GM12878 (cell line): Measurements from ENCODE around the gene SPATA3. TPM values are rescaled to one million over a fixed set of nuclear protein-coding genes. Genes with fewer than 3 reads are reported as not detected.

ENCODE experiments used
- ATAC-seq: fragments of 200-7000 bp; cut with Tn5 transposase; 3 replicates; pipeline ENCODE4 v1.9.1; 2020; ENCODE audit warnings: mild to moderate bottlenecking, moderate library complexity
- BruUV-seq: library from RNA; stranded (reverse); fragments of 400-500 nt; replicated peaks from 2 replicates; lab custom pipeline; 2021; lab: Mats Ljungman, UMichigan
- CTCF ChIA-PET: fragments of 300-600 bp; sonication (Branson Sonifier 250); formaldehyde crosslinking; extraction: SDS; loops from one replicate; lab custom pipeline; 2021; ENCODE audit warnings: inconsistent platforms; lab: Yijun Ruan, JAX
- POLR2A ChIA-PET: fragments of 350-600 bp; formaldehyde crosslinking; extraction: SDS; loops from one replicate; lab custom pipeline; 2021; ENCODE audit warnings: inconsistent platforms; lab: Charles Lee
- RAD21 ChIA-PET: fragments of 300-600 bp; sonication (Branson Sonifier 250); formaldehyde crosslinking; loops from one replicate; lab custom pipeline; 2023; ENCODE audit warnings: antibody characterized with exemption; ENCODE audit not compliant: unreplicated experiment; lab: Charles Lee
- SMC1A ChIA-PET: fragments of 300-600 bp; sonication (Branson Sonifier 250); formaldehyde crosslinking; loops from one replicate; lab custom pipeline; 2023; ENCODE audit not compliant: unreplicated experiment, uncharacterized antibody; lab: Charles Lee
- DNase-seq: peaks from one replicate; pipeline ENCODE4 v3.0.0-alpha.2; 2011; ENCODE audit warnings: low read depth, low spot score
- FAIRE-seq: peaks from 3 replicates; lab custom pipeline; 2011; peaks lifted over from hg19 to GRCh38; lab: Jason Lieb, UNC
- H2AFZ ChIP-seq: 2 replicates; pipeline ENCODE4 v1.6.0; 2011; ENCODE audit warnings: low read depth, low read length, control low read depth; ENCODE audit not compliant: control insufficient read depth
- H3K27ac ChIP-seq: 2 replicates; pipeline ENCODE4 v1.5.1; 2011; ENCODE audit warnings: control low read depth; ENCODE audit not compliant: control insufficient read depth, insufficient read depth
- H3K27me3 ChIP-seq, 2 experiments: replicated peaks in 1 of 2; 2 replicates each; pipeline versions ENCODE4 v1.6.0 to v1.6.1; 2011; ENCODE audit warnings: low read length in 1 of 2; ENCODE audit not compliant: control insufficient read depth in 2 of 2, insufficient read depth in 2 of 2
- H3K36me3 ChIP-seq, 2 experiments: 2 replicates each; pipeline ENCODE4 v1.5.1; 2011; ENCODE audit warnings: low read length in 1 of 2; ENCODE audit not compliant: control insufficient read depth in 2 of 2, insufficient read depth in 2 of 2
- H3K4me1 ChIP-seq: 2 replicates; pipeline ENCODE4 v1.6.1; 2011; ENCODE audit warnings: mild to moderate bottlenecking, low read length, moderate library complexity, mixed read lengths; ENCODE audit not compliant: control insufficient read depth, insufficient read depth
- H3K4me2 ChIP-seq: 2 replicates; pipeline ENCODE4 v1.6.0; 2011; ENCODE audit warnings: control low read depth; ENCODE audit not compliant: control insufficient read depth, insufficient read depth
- H3K4me3 ChIP-seq: fragments of 200-600 bp; sonication (generic); 2 replicates; pipeline ENCODE4 v1.5.1; 2016
- H3K79me2 ChIP-seq: 2 replicates; pipeline ENCODE4 v1.6.0; 2011; ENCODE audit warnings: low read length; ENCODE audit not compliant: control insufficient read depth, insufficient read depth
- H3K9ac ChIP-seq: 2 replicates; pipeline ENCODE4 v1.8.0; 2011; ENCODE audit warnings: low read length, control low read depth, mixed read lengths; ENCODE audit not compliant: control insufficient read depth, insufficient read depth
- H3K9me3 ChIP-seq: replicated peaks from 3 replicates; pipeline ENCODE4 v1.5.1; 2011; ENCODE audit warnings: mild to moderate bottlenecking, low read length; ENCODE audit not compliant: control insufficient read depth, insufficient read depth
- H4K20me1 ChIP-seq: 2 replicates; pipeline ENCODE4 v1.6.0; 2011; ENCODE audit not compliant: control insufficient read depth, insufficient read depth
- E4F1 ChIP-seq: fragments of 450-650 bp; IDR thresholded peaks from 2 replicates; pipeline ENCODE4 v1.6.1; 2018; ENCODE audit warnings: borderline replicate concordance, mild to moderate bottlenecking; ENCODE audit not compliant: partially characterized antibody
- KDM1A ChIP-seq: fragments of 200-600 bp; sonication (generic); IDR thresholded peaks from 2 replicates; pipeline ENCODE4 v1.6.1; 2016; ENCODE audit warnings: borderline replicate concordance
- WGBS: methylation state at CpG from one replicate; pipeline ENCODE4 v1.1.6; 2016; ENCODE audit warnings: low lambda C conversion rate; ENCODE audit not compliant: insufficient replicate concordance, insufficient coverage; ENCODE audit errors: missing lambda C conversion rate; 5-methylcytosine and 5-hydroxymethylcytosine counted together
- in situ Hi-C: fragments of 300-500 bp; cut with MboI; formaldehyde crosslinking; loops from 9 replicates; pipeline ENCODE4 v1.14.3; 2018; ENCODE audit warnings: mixed read lengths
- intact Hi-C: fragments of 100-400 bp; cut with micrococcal nuclease; formaldehyde crosslinking; loops from one replicate; pipeline ENCODE4 v1.14.2; 2022; ENCODE audit not compliant: unreplicated experiment
- polyA plus RNA-seq, 11 experiments: library from polyadenylated mRNA; depleted of rRNA in 4 of 11; unstranded in 6 of 11; stranded (reverse) in 5 of 11; fragments of >200 nt; fragmentation: Nextera tagmentation in 4 of 11; fragmentation: Illumina TruSeq in 1 of 11; extraction: Ambion mirVana in 4 of 11; extraction: Trizol in 1 of 11; gene quantifications; 1 replicate in 1 of 11; 2 replicates in 10 of 11; pipeline versions ENCODE4 v1.2.1 to v1.2.3, GENCODE V29; 2011 to 2016; ENCODE audit warnings: inconsistent platforms in 2 of 11, missing spikeins in 2 of 11, low read depth in 1 of 11
- total RNA-seq, 4 experiments: library from RNA; depleted of rRNA in 3 of 4; stranded (reverse); fragments of >200 nt in 3 of 4; fragmentation: Illumina TruSeq in 1 of 4; extraction: Trizol in 1 of 4; gene quantifications; 2 replicates each; pipeline versions ENCODE4 v1.2.1 to v1.2.3, GENCODE V29; 2013 to 2021

Gene SPATA3
- total and polyA plus RNA-seq, 10 of the 15 experiments (the other 5 are each of a cell fraction or from before 2014, with no cell fraction given) = not detected

GRCh38 chr2:231050018-231050901, 54.3 kb downstream of the SPATA3 start:
- WGBS = 17% methylated on average over 9 of the region's 9 CpGs
- no peak for ATAC-seq
- intact Hi-C loops = loop anchor here (5.0 kb wide), 1 partner anchor 63 kb away; no protein-coding TSS in a partner anchor

More at GRCh38 chr2:231050018-231050901, 54.3 kb downstream of the SPATA3 start:
- DNase-seq (no peak), FAIRE-seq (no peak)
- Histone ChIP-seq H3K4me1 (peaks cover 8% of the 10 kb centered on the region; the same call in 1 of the 2 replicates), H3K27me3 (peaks cover 0 to 2% of the 10 kb centered on the region in 2 experiments; a peak in 2 of 4 replicates), H3K9me3 (no peaks in the 10 kb centered on the region), H3K36me3 (no peaks in the 10 kb centered on the region), H2AFZ (no peak overlapping the region), H4K20me1 (no peaks in the 10 kb centered on the region), H3K9ac (no peak overlapping the region), H3K27ac (no peak overlapping the region), H3K79me2 (no peaks in the 10 kb centered on the region)
- ChIA-PET POLR2A (no interaction called here), CTCF (interaction anchor here (0.8 to 2.5 kb wide), 10 partner anchors 9 to 226 kb away, joined by 3 to 9 read pairs (median 4); no protein-coding TSS in a partner anchor)
- in situ Hi-C loops = loop anchor here (5.0 kb wide), 1 partner anchor 148 kb away; no protein-coding TSS in a partner anchor
- TF ChIP-seq KDM1A (no peak), E4F1 (peak; percentile 9)
- TF ChIP-seq, all 136 proteins: peak for 1
- Histone ChIP-seq H3K4me3 (no peak overlapping the region), H3K4me2 (no peak overlapping the region)
- no TSS peak for BruUV-seq
- ChIA-PET RAD21 (interaction anchor here (1.1 kb wide), 1 partner anchor 226 kb away, joined by 4 read pairs; no protein-coding TSS in a partner anchor), SMC1A (interaction anchor here (1.3 kb wide), 1 partner anchor 226 kb away, joined by 3 read pairs; no protein-coding TSS in a partner anchor)
